DMS153 (cell line): ENCODE measurements around the gene NOC4L.

Experiments
- DNase-seq: peaks from one replicate; lab custom pipeline; 2025; lab: John Stamatoyannopoulos, UW

Gene NOC4L

GRCh38 chr12:132170094-132170636, 25.9 kb downstream of the NOC4L start:
- DNase-seq = peak; percentile 43

DNA sequence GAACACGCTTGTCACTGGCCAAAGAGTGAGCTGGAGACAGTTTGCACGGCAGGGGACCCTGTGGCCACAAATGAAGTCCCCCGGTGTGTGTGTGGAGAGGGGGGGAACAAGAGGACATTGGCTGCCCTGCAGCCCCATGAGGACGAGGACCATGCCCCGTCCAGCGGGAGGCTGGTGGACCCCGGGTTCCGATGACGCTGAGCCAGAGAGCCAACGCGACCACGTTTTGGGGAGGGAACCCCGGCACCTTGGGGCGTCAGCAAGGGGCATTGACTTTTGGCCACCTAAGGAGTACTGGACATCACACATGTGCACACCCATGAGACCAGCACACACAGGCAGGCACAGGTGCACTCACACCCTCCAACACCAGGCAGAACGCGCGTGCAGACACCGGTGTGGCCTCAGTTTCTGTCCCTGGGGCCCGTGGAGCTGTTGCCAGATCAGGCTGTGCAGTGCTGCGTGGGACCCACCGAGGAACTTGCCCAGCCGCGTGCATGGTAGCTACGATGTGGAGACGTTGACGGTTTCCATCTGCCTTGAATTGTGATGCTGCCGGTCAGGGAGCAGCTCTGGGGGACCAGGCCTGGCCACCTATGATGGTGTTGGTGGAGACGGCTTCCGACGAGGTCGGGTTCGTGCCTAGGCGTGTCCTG, 26.5 kb downstream of the NOC4L start:
- DNase-seq = no peak

GRCh38 chr12:132171293-132171967, 27.2 kb downstream of the NOC4L start:
- no peak for DNase-seq

- no peak for DNase-seq
Observed at GRCh38 chr12:132171968-132172521, 27.8 kb downstream of the NOC4L start.

DNA sequence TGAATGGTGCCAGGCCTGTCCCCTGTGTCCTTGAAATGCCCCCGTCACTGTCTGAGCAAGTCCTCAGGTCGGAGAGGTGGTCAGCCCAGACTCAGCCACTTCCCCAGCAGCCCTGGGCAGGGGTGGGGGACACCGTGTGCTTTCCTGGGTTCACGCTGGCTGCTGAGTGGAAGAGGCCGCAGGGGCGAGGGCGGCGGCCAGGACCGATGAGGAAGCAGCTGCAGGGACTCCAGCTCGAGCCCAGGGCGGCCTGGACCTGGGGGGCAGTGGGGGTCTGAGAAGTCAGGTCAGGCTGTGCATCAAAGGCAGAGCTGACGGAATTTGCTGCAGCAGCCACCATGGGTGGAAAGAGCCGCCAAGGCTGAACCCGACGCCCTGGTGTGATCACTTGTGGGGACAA, 28.4 kb downstream of the NOC4L start:
- no peak for DNase-seq

GRCh38 chr12:132173135-132174014, 29.1 kb downstream of the NOC4L start:
- no peak for DNase-seq

- DNase-seq = no peak
Observed at GRCh38 chr12:132174015-132174838, 30.0 kb downstream of the NOC4L start.

DNA sequence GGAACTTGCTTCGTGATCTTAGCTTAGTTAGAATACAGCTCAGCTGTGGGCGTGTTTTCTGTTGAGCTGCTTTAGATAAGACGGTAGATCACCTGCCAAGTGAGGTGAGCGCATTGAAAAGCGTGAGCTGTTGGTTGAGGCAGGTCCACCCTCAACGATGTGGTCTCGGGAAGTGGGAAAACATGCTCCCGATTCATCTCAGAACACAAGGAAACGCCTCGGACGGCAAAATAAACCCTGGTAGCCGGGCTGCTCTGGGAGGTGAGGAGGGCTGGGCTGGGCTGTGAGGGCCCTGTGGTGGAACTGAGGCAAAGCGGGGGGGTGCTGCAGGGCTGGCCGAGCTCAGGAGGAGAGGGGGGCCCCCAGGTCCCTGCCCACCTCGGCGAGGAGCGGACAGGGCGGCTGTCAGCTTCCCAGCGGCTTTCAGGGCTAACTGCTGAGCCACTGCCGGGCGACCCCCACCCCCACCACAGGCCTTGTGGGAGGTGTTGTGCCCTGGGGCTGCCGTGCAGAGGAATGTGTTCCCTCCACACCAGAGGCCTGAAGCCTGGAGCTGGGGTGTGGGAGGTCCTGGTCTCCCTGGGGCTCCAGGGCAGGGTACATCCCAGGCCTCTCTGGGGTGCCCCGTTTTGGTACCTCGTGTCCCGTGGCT, 30.7 kb downstream of the NOC4L start:
- DNase-seq = no peak

GRCh38 chr12:132175496-132176384, 31.5 kb downstream of the NOC4L start:
- DNase-seq = no peak

- DNase-seq = no peak
Observed at GRCh38 chr12:132176385-132176919, 32.2 kb downstream of the NOC4L start.

- DNase-seq = no peak
Observed at GRCh38 chr12:132176920-132177551, 32.8 kb downstream of the NOC4L start.

DNA sequence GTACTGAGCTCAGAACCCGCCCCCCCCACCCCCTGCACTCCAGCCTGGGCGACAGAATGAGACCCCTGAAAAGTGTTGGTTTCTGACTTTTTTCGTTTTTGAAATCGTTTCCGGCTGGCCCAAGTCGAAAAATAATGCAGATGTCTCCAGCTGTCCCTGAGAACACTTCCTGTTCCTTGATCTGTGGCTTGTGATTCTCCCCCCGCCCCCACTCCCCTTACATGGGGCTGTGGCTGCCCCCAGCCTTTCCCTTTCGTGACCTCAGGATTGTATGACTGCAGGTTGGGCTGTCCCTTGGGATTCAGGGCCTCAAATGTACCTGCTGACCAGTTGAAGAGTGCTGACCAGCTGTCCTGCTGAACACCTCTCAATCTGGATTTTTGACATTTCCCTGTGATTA, 34.1 kb downstream of the NOC4L start:
- no peak for DNase-seq

DNA sequence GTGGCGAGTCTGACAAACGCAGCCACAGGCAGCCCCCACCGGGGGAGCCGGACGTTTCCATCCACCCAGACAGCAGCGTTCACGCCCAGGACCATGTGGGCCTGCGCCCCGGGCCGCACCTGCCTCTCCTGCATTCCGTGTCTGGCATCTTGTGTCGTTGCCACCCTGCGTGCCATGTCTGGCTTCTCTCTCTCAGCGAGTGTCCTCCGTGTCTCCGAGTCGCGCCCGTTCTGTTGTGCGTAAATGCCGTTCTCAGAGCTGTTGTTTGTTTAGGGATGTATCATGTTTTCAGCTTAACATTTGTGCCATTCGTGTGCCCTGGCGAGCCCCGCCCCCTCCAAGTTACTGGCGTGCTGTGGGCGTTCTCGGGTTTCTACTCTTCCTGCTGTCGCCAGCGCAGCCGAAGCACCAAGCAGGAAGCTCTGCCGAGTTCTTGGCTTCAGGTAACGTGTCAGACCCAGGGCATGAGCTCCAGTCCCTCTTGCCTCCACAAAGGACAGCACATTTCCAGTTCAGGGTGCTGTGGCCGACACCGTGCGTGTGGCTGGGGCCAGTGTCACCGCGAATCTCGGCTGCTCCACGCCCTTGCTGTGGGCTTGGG, 34.6 kb downstream of the NOC4L start:
- DNase-seq = peak; percentile 57

GRCh38 chr12:132179431-132180362, 35.4 kb downstream of the NOC4L start:
- no peak for DNase-seq

- no peak for DNase-seq
Observed at GRCh38 chr12:132180648-132181546, 36.6 kb downstream of the NOC4L start.

GRCh38 chr12:132181570-132182200, 37.4 kb downstream of the NOC4L start:
- no peak for DNase-seq
